Stimulated activated CD8-positive, alpha-beta memory T cell treated with anti-CD3 and anti-CD28 coated beads, Interleukin-12 subunit alpha, Interleukin-12 subunit beta, amount 100 ng/mL, for 1 hour (primary cell): Measurements from ENCODE around the gene CTSV.
A peak's percentile ranks its signal among the peaks of the same experiment; 100 is the strongest.
"Not testable (repeated sequence)": the region's sequence is repeated elsewhere in the genome, so short reads cannot be mapped to it uniquely, and the experiment has no call there.

ENCODE experiments used
- DNase-seq: peaks from one replicate; pipeline ENCODE4 v3.0.0-alpha.2; 2020; ENCODE audit warnings: low read depth

Gene CTSV

DNA sequence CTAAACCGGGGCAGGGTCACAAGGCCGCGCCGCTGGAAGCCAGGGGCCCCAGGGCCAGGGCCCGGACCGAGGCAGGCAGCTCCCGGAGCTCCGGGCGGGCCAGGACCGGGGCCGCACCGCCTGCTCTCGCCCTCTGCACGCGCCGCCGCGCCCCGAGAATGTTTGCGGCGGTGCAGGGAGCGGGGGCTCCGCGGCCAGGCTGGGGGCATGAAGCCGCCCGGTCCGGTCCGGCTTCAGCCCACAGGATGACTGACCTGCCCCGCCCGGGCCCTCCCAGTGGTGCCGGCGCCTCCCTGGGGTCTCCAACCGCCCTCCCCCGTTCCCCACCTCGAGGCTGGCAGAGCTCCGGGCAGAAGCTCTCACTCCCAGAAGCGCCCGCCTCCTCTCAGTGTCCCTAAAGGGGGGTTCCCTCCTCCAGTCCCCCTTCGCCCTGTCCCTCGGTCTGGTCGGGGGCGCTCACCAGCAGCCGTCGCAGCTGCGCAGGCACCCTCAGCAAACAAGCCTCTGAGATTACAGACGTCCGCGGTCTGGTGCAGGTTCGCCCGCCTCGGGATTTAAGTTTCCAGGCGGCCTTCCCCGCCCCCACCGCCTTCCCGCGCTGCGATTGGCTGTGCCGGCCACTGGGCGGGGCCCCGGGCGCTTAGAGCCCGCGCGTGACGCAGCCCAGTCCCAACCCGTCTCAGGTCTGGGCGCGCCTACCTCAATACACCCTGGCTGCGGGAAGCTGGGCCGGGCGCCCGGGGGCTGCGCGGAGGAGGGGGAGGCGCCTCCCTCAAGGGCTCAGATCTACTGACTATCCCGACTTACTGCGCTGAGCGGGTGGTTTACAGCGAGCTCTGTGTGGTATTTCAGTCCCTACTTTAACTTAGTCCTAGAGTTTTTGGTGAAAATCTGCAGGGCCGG, at the start of gene CTSV:
Gene CTSV (minus strand): TSS at position 532 of the 903 bp plus-strand sequence. CDS start 1,099 bp downstream, outside the sequence.
- DNase-seq: peak; percentile 42

DNA sequence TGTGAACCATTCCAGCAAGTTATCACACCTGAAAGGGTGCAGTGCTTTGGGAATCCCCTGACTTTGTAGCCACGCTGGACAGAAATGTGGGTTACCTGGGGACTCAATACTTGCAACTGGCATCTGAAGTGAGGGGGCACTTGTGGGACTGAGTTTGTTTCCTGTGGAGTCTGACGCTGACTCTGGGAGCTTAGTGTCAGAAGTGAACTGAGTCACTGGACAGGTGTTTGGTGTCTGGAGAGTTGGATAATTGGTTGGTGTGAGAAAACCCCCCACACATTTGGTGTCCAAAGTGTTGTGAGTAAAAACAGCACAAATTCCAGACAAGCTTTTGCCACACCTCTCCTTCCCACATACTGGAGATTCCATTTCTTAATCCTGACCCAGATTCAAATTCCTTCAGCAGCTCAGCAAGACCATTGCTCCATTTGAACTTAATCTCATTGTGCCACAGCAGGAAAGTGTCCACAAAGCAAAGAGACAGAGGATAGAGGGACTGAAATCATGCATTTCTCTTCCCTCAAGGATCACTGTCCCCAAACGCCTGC, 48.8 kb upstream of the CTSV start:
- not testable (repeated sequence) for DNase-seq

DNA sequence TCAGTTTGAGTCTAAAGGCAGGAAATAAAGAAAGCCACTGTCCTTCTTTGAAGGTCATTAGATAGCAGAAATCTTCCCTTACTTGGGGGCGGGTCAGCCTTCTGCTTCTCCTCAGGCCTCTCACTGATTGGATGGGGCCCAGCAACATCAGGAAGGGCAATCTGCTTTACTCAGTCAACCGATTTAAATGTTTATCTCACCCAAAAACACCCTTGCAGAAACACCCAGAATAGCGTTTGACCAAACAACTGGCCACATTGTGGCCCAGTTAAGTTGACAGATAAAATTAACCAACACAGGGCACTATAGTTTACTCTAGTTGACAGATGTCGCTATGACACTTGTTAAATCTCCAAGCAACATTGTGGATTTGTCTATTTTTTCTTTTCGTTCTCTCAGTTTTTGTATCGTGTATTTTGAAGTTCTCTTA, 45.6 kb upstream of the CTSV start:
- not testable (repeated sequence) for DNase-seq

DNA sequence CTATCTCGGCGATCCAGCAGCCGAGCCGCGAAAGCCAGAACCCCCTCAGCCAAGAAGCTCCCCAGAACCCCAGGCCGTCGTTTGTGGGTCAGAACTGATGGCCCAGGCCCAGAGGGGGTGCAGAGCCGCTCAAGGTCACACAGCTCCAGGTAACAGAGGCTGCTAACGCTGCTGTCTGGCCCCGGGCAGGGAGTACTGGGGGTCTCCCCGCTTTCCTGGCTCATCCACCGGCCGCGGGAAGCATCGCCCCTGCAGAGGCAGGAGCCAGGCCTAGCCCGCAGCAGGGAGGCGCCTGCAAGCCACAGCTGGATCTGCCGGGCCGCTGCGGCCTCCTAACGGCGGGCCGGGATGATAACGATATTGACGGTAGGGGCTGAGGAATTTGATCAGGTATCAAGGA, 39.4 kb upstream of the CTSV start:
- DNase-seq: no peak

DNA sequence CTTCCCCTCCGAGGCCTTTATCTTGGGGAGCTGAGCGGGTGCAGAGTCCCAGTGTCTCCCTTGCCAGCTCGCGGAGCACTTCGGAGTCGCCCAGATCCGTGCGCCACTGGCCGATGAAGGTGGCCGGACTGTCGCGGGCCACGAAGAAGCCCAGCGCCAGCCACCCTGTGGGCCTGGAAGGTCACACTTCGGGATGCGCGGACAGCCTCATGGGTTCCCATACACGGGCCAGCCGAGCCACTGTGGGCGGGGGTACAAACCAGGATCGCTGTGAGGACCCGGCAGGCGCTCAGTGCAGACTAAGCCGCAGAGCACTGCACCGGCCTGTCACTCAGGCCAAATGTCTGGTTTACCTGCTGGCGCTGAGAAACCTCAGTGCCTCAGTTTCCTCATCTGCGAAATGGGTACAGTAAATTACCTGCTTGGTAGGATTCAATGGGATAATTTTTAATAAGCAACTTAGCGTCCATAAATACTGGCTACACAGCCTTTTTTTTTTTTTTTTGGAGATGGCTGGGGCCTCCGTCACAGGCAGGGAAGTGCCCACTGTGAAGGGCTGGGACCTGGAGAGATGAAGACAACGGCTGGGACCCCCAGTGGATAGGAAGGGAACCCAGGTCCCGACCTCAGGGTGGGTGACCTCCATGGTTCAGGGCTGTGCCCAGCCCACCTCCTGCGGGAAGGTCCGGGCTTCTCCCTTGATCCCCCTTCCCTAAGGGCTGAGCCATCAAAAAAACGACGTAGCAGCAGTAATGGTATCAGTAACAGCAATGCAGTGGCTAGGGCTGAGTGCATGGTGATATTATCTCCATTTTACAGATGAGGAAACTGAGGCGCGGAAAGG, 38.7 kb upstream of the CTSV start:
- DNase-seq: no peak

DNA sequence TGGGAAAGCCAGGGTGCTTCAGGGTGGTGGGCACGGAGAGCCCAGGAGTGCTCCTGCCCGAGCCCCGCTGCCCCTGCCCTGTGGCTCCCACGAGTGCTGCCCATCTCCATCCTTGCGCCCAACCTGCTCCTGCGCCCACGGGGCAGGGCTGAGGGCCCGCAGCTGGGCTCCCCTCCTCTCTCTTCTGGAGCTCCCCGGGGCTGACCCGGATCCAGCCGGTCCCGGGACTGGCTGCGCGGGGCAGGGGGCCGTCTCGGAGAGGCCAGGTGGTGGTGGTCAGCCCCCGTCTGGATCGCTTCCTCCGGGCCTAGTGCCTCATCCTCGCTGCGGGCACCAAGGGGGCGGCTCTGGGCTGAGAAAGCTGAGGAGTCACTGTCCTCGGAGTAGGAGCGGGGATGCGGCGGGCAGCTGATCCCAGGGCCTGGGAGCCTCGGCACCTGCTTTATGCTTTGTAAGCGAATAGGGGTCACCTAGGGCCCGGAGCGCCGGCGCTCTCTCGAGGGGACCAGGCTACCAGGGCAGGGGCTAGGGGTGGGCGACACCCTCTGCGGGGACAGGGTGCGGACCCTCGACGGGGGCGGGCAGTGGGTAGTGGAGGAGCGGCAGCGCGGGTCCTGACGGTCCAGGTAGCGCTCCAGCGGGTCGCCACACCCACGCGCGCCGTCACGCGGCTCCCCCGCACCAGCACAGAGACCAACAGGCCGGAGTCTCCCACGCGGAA, 37.9 kb upstream of the CTSV start:
- not testable (repeated sequence) for DNase-seq

DNA sequence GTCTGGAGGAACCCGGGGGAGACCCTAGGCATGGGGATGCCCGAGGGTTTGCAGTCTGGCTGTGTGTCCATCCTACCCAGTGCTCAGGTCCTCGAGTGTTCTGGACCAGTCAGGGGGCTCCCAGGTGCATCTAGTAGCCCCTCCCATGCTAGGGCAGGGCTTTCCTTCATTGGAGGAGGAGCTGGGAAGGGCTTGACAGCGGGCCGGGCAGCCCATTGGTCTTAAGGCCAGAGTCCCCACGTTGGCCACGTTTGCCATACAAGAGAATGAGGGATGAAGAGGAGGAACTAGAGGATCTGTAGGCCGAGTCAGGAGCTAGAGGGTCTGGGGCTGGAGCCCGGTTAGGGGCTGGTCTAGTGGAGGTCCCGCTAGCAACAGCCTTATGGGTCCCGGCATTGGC, 37.3 kb upstream of the CTSV start:
- DNase-seq: no peak

DNA sequence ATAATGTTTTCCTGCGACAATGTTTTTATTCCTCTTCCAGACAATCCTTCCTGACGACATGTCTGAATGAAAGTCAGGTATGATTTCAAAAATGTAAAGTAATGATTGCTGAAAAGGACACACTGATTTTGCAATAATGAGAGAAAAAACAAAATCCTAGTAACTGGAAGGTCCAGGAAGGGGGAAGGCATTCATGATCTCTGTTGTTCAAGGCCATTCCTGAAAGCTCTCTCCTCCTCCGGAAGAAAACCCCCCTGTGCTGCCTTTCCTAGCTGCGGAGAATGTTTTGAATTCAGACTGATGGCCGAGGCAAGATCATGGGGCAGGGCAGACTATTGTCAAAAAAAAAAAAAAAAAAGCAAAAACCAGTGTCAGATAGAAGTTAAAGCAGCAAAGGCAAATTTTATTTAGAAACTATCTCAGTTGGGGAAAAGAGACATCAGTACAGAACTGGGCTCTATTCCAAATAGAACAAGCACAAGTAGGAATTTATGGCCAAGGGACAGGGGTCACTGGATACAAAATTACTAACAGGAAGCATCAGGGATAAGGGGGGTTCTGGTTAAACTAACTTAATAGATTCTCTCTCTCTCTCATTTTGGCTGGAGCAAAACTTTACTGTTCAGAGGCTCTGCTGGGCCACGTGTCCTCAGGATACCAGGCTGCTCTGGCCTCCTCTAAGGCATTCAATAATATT, 36.5 kb upstream of the CTSV start:
- no peak for DNase-seq

DNA sequence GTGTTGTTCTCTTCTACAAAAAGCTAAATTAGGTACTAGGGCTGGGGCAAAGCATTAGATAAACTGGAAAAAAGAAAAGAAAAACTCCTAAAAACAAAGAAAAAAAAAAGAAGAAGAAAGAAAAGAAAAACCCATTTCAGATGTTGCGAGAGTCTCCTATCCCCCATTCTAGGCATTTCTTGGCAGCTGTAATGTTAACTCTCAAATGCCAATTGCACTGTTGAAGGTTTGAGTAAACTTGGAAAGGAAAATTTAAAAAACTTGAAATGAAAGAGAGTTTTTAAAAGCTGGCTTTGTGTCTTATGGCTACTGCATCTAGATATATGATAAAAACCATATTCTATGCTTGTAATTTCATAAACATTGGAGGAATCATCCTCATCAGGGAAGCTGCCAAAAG, 34.6 kb upstream of the CTSV start:
- DNase-seq: no peak

DNA sequence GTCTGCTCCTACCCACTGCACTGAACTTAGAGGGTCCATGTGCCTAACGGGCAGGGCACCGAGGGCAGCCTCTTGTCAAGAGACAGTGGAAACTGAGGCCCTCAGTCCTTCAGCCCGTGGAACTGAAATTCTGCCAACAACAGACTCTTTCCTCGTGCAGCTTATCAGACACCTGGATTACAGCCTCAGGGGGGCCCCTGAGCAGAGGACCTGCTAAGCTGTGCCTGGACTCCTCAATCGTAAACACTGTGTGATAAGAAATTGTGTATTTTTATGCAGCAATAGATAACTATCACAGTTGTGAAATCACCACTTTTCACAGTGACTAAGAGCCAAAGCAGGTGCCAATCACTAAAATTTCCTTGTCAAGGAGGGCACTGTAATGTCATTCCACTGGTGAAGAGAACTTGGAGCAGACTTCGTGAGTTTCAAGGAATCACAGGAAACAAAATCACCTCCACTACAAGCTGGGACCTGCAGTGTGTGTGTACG, 33.4 kb upstream of the CTSV start:
- no peak for DNase-seq

DNA sequence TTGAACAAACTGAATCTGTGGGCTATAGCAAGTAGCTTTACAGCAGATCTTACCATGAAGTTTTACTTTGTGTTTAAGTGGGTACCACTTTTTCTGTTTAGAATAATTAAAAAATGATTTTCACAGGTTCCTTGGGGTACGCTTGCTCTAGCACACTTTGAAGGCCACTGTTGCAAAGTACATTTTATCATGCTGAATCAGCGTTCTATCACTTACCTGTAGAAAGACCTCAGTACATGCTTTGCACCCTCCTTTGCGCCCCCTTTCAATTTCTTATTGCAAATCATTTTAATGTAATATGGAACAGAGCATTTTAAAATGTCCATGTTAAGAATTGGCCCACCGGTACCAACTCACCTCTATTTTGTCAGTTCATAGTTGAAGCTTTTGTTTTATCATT, 31.4 kb upstream of the CTSV start:
- not testable (repeated sequence) for DNase-seq

DNA sequence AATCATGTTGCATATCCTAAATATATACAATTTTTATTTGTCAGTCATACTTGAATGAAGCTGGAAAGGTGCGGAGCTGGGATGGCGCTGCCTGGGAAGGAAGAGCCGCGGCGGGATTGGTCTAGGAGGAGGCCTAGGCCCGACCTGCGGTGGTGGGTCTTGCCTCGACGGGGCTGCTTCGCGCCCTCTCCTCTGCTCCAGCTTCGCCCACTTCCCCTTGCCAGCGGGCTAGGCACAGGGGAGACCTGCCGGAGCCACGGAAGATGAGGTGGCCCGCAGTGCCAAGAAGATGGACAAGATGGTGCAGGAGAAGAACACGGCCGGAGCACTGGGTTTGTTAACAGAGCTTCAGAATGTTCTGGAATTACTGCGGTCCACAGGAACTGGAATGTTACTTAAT, 28.5 kb upstream of the CTSV start:
- DNase-seq: no peak

DNA sequence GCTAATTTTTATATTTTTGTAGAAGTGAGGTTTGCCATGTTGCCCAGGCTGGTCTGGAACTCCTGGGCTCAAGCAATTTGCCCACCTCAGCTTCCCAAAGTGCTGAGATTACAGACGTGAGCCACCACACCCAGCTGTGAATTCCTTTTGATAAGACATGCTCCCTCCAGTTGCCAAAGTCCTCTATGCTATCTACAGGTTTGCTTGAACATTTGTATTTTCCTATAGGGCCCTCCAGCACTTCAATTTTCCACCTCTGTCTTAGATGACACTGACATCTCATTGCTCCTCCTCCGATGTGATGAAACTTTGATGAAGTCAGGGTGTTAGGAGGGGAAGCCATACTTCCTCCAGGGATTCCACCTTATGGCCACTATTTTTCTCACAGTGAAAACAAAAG, 25.2 kb upstream of the CTSV start:
- DNase-seq: no peak

DNA sequence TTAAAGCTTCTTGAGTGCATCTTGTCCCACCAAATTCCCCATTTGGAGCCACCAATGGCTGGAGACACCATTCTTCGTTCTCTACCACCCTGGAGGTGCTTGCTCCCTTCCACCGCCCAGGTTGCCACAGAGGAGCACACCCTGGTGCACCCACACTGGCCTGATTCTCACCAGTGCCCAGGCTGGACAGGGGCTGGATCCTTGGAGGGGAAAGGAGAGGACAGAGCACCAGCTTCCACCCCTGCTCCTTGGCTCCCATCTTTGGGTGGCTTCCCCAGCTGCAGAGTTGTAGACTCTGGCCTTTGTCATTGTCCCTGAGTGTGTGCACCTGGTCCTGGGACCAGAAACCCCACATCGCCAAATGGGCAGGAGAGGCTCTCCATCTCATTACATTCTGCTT, 21.9 kb upstream of the CTSV start:
- no peak for DNase-seq

DNA sequence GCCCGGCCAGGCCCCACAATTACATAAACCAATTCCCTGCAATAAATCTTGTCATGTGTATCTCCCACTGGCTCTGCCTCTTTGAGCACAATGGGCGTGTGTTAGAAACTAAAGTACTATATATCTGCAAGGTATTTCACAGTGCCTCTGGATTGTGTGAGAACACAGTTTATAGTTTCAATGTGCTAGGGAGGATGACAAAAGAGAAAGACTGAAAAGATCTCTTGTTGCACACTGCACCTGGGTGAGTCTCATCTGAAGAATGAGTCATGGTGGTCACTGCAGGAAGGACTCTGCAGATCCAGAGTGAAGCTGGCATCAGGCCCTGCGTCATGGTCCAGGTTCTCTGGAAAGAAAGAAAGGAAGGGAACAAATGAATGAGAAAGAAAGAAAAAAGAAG, 20.7 kb upstream of the CTSV start:
- DNase-seq: no peak

DNA sequence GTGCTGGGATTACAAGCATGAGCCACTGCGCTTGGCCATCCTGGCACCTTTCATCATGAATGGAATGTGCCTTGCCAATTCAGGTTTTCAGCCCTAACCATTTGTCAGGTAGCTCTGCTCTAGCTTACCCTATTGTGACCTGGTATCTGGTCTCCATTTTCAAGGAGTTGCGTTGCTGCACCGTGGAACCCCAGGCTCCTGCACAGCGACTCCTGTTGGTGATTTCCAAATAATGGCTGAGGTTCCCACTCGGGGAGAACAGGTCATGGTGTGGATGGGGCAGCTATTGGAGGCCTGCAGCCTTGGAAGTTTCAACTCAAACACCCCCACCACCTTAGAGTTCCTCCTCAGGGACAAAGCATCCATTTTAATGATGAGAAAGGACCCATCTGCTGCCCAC, 18.7 kb upstream of the CTSV start:
- no peak for DNase-seq

DNA sequence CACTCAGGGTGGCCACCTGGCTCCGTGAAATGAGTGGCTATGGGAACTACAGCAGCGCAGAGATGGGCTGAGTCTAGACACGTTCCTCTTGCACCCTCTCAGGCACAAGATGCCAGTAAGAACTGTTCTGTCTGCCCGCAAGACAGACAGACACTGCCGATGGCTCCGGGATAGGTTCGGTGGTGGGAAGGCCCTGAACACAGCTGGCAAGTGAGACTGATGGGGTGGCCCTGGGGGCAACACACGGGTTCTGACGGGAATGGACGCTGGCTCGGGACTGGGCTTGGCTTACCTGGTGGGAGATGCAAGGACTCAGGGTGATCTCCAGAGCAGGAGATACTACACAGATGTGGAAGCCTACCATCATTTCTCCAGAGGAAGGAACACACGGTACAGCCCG, 16.9 kb upstream of the CTSV start:
- not testable (repeated sequence) for DNase-seq

DNA sequence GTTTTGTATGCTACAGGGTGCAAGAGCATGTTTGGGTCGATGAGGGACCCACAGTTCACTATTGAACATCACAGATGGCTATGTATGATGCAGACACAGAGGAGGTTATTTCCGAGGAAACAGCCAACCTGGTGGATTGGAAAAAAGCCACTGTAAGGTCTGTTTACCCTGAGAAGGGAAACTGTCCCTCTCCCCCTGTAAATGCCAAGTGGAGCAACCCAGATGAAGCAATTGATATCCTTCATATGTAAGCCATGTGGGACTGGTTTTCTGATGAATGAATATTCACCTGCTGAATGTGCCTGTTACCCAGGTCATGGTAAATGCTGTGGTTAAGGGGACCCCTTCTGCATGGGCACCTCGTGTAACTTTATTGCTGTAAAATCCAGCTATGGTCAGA, 14.8 kb upstream of the CTSV start:
- no peak for DNase-seq

DNA sequence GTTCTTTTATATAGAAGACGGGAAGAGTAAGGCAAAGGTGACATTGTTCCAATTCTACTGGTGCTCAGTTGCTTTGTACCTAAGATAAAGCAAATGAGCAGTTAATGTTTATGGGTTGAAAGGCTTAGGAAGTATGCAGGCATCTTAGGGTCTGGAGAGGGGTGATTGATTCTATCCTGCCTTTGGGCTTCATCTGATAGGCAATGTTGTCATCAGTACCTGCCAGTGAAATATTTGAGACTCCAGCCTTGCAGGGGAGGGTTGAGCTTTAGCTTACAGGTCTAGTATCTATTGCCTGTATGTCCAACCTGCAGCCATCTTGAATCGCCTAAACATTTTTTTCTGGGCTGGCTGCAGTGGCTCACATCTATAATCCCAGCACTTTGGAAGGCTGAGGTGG, 13.8 kb upstream of the CTSV start:
- no peak for DNase-seq

DNA sequence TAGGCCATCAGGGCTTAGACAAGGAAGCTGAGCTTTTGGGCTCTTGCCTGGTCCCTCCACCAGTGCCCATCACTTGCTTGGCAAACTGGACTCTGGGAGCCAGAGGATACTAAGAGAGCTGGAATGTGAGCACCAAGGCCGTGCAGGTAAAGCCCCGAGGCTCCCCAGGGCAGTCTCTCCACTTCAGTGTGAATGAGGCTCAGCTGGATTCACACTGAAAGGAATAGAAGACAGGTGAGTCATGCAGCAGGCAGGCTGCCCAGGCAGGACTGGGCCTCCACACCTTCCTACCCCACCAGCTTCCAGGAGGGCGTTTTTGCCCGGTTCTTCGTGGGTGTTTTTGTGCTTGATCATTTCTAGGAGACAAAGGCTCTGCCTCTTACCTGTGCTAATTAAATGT, 7.3 kb upstream of the CTSV start:
- DNase-seq: no peak

DNA sequence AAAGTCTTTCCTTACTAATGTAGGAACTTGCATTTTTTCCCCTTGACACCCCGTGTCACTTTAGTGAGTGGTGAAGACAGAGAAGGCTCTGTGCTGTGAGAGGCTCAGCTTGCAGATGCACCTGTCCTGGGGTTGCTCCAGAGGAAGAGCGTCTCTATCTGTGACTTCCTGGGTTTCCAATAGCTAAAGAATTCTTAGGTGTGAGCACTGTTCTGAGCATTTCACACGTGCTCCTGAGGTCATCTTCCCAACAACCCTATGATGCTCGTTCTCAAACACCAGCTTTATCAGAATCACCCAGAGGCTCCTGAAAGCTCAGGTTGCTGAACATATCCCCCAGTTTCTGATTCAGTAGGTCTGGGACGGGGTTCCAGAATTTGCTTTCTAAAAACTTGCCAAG, 6.4 kb upstream of the CTSV start:
- DNase-seq: no peak
